K562 (cell line): Measurements from ENCODE around the gene PPP1R10. TPM values are rescaled to one million over a fixed set of nuclear protein-coding genes. Genes with fewer than 3 reads are reported as not detected.

Experiments
- ATAC-seq: fragments of 200-7000 bp; cut with Tn5 transposase; 3 replicates; pipeline ENCODE4 v1.9.1; 2020; ENCODE audit warnings: moderate library complexity
- BruUV-seq: library from RNA; stranded (reverse); fragments of 400-500 nt; replicated peaks from 2 replicates; lab custom pipeline; 2021; lab: Mats Ljungman, UMichigan
- CTCF ChIA-PET: fragments of 300-600 bp; formaldehyde crosslinking; extraction: SDS; loops from one replicate; lab custom pipeline; 2021; ENCODE audit warnings: low intra/inter-chr PET ratio; lab: Yijun Ruan, JAX
- POLR2A ChIA-PET: fragments of 300-600, 350-650 bp; sonication (Branson Sonifier 250); formaldehyde crosslinking; extraction: SDS; loops from one replicate; lab custom pipeline; 2021; ENCODE audit warnings: antibody characterized with exemption, inconsistent platforms; lab: Yijun Ruan, JAX
- DNase-seq, 4 experiments: peaks; one replicate each; pipeline versions ENCODE4 v3.0.0 to v3.0.0-alpha.2; 2011 to 2018; ENCODE audit warnings: low spot score in 3 of 4, mixed read lengths in 3 of 4; ENCODE audit errors: extremely low read depth in 1 of 4
- FAIRE-seq: peaks from 2 replicates; lab custom pipeline; 2011; peaks lifted over from hg19 to GRCh38; lab: Jason Lieb, UNC
- H2AFZ ChIP-seq: 2 replicates; pipeline ENCODE4 v1.6.0; 2011; ENCODE audit warnings: low read depth, low read length, control low read depth, inconsistent platforms
- H3K27ac ChIP-seq: fragments of 200-600 bp; 3 replicates; pipeline ENCODE4 v1.8.0; 2011; ENCODE audit warnings: low read depth, mild to moderate bottlenecking, control low read depth, inconsistent platforms, low read length, moderate library complexity, mixed read lengths; ENCODE audit errors: extremely low read depth
- H3K27me3 ChIP-seq, 2 experiments: fragments of 300-600 bp in 1 of 2; 2 replicates in 1 of 2; 3 replicates in 1 of 2; pipeline versions ENCODE4 v1.6.0 to v1.8.0; 2011; ENCODE audit warnings: inconsistent platforms in 2 of 2, low read length in 2 of 2, mild to moderate bottlenecking in 1 of 2, mixed read lengths in 1 of 2, moderate library complexity in 1 of 2; ENCODE audit not compliant: control insufficient read depth in 2 of 2, insufficient read depth in 2 of 2
- H3K36me3 ChIP-seq: fragments of 300-600 bp; 3 replicates; pipeline ENCODE4 v1.8.0; 2011; ENCODE audit warnings: mild to moderate bottlenecking, low read length, inconsistent platforms; ENCODE audit not compliant: control insufficient read depth, insufficient read depth
- H3K4me1 ChIP-seq, 2 experiments: fragments of 200-600 bp in 1 of 2; replicated peaks in 1 of 2; 2 replicates in 1 of 2; 3 replicates in 1 of 2; pipeline versions ENCODE4 v1.5.1 to v1.8.0; 2011; ENCODE audit warnings: inconsistent platforms in 2 of 2, low read length in 2 of 2, mild to moderate bottlenecking in 1 of 2, mixed read lengths in 1 of 2, moderate library complexity in 1 of 2; ENCODE audit not compliant: control insufficient read depth in 2 of 2, insufficient read depth in 2 of 2
- H3K4me2 ChIP-seq: 2 replicates; pipeline ENCODE4 v1.6.1; 2011; ENCODE audit warnings: low read length, control low read depth, inconsistent platforms, mixed read lengths; ENCODE audit not compliant: insufficient read depth
- H3K4me3 ChIP-seq: fragments of 200-600 bp; sonication (generic), shearing (Covaris generic); 2 replicates; pipeline ENCODE4 v1.5.1; 2016; ENCODE audit warnings: control low read depth, inconsistent platforms
- H3K79me2 ChIP-seq: fragments of 200-600 bp; 3 replicates; pipeline ENCODE4 v1.8.0; 2011; ENCODE audit warnings: low read length, inconsistent platforms; ENCODE audit not compliant: control insufficient read depth, insufficient read depth
- H3K9ac ChIP-seq, 2 experiments: 2 replicates each; pipeline versions ENCODE4 v1.6.0 to v1.6.1; 2011; ENCODE audit warnings: low read depth in 2 of 2, low read length in 2 of 2, control low read depth in 1 of 2, inconsistent platforms in 1 of 2, mild to moderate bottlenecking in 1 of 2, mixed read lengths in 1 of 2; ENCODE audit not compliant: insufficient read depth in 1 of 2
- H3K9me1 ChIP-seq: one replicate; pipeline ENCODE4 v1.6.0; 2011; ENCODE audit warnings: inconsistent platforms, mild to moderate bottlenecking, low read length, moderate library complexity; ENCODE audit not compliant: control insufficient read depth, insufficient read depth
- H3K9me3 ChIP-seq: replicated peaks from 2 replicates; pipeline ENCODE4 v1.5.1; 2011; ENCODE audit warnings: low read depth, low read length, inconsistent platforms; ENCODE audit not compliant: control insufficient read depth, insufficient read depth
- H4K20me1 ChIP-seq: replicated peaks from 2 replicates; pipeline ENCODE4 v1.6.1; 2011; ENCODE audit warnings: low read length, inconsistent platforms, mixed read lengths; ENCODE audit not compliant: control insufficient read depth, insufficient read depth
- CBFA2T3 ChIP-seq: fragments of 450-650 bp; IDR thresholded peaks from 2 replicates; pipeline ENCODE4 v1.6.1; 2017
- DEAF1 ChIP-seq: fragments of 450-650 bp; formaldehyde crosslinking; IDR thresholded peaks from 2 replicates; pipeline ENCODE4 v1.4.0; 2020; ENCODE audit warnings: mild to moderate bottlenecking, moderate library complexity
- ELF4 ChIP-seq: fragments of 450-650 bp; formaldehyde crosslinking; IDR thresholded peaks from 2 replicates; pipeline ENCODE4 v1.4.0; 2022; ENCODE audit warnings: missing genetic modification characterization
- FOXP1 ChIP-seq: sonication (generic); formaldehyde crosslinking; IDR thresholded peaks from 2 replicates; pipeline ENCODE4 v1.8.0; 2022; ENCODE audit warnings: mild to moderate bottlenecking, missing genetic modification reagents
- GATA2 ChIP-seq: sonication (generic); formaldehyde crosslinking; IDR thresholded peaks from 2 replicates; pipeline ENCODE4 v1.4.0; 2020; ENCODE audit warnings: mild to moderate bottlenecking, missing genetic modification reagents
- HDAC8 ChIP-seq: fragments of 450-650 bp; IDR thresholded peaks from 2 replicates; pipeline ENCODE4 v1.6.1; 2016; ENCODE audit warnings: mild to moderate bottlenecking, missing genetic modification characterization, moderate library complexity, missing compliant biosample characterization
- HMBOX1 ChIP-seq: sonication (generic); IDR thresholded peaks from 2 replicates; pipeline ENCODE4 v1.6.1; 2016
- NRF1 ChIP-seq, 2 experiments: fragments of 450-650 bp; IDR thresholded peaks in 1 of 2; conservative IDR thresholded peaks in 1 of 2; 2 replicates each; pipeline ENCODE4 v1.6.1; 2014; ENCODE audit warnings: mild to moderate bottlenecking in 2 of 2
- POLR2B ChIP-seq: fragments of 450-650 bp; IDR thresholded peaks from 2 replicates; pipeline ENCODE4 v1.6.1; 2018; ENCODE audit warnings: low read depth; ENCODE audit not compliant: partially characterized antibody
- PURB ChIP-seq: sonication (generic); formaldehyde crosslinking; IDR thresholded peaks from 2 replicates; pipeline ENCODE4 v1.9.0; 2021; ENCODE audit warnings: low read depth, mild to moderate bottlenecking, missing genetic modification reagents
- SMARCC2 ChIP-seq: fragments of 450-650 bp; IDR thresholded peaks from 2 replicates; pipeline ENCODE4 v1.6.1; 2017; ENCODE audit warnings: antibody characterized with exemption, moderate library complexity, mild to moderate bottlenecking, low read depth
- STAT6 ChIP-seq: sonication (generic); formaldehyde crosslinking; IDR thresholded peaks from 2 replicates; pipeline ENCODE4 v1.8.1; 2023; ENCODE audit warnings: mild to moderate bottlenecking, missing genetic modification reagents
- ZNF12 ChIP-seq: sonication (generic); formaldehyde crosslinking; IDR thresholded peaks from 2 replicates; pipeline ENCODE4 v1.4.0; 2020; ENCODE audit warnings: mild to moderate bottlenecking, missing genetic modification reagents
- WGBS: fragments of 100-300 bp; shearing (Covaris generic); methylation state at CpG from one replicate; pipeline ENCODE4 v1.1.6; 2016; ENCODE audit warnings: low coverage, mixed read lengths; ENCODE audit not compliant: insufficient coverage; ENCODE audit errors: missing lambda C conversion rate; 5-methylcytosine and 5-hydroxymethylcytosine counted together
- in situ Hi-C: fragments of 300-500 bp; cut with MboI; formaldehyde crosslinking; loops from 4 replicates; pipeline ENCODE4 v1.15.0; 2018; ENCODE audit warnings: inconsistent platforms, mixed read lengths
- intact Hi-C: fragments of 100-400 bp; cut with micrococcal nuclease; formaldehyde crosslinking; loops from 2 replicates; pipeline ENCODE4 v1.14.2; 2022
- polyA plus RNA-seq, 8 experiments: library from polyadenylated mRNA; depleted of rRNA in 4 of 8; stranded (reverse) in 5 of 8; unstranded in 3 of 8; fragments of >200 nt; fragmentation: Nextera tagmentation in 2 of 8; fragmentation: Illumina TruSeq in 1 of 8; extraction: Ambion mirVana in 2 of 8; extraction: Trizol in 1 of 8; gene quantifications; 2 replicates each; pipeline versions ENCODE4 v1.2.1 to v1.2.3, GENCODE V29; 2011 to 2014; ENCODE audit warnings: inconsistent platforms in 1 of 8, missing spikeins in 1 of 8
- total RNA-seq, 7 experiments: library from RNA; depleted of rRNA in 6 of 7; stranded (reverse); fragments of >200 nt in 6 of 7; fragmentation: Illumina TruSeq in 2 of 7; extraction: Trizol in 2 of 7; gene quantifications; 2 replicates each; pipeline versions ENCODE4 v1.2.1 to v1.2.3, GENCODE V29; 2011 to 2021; ENCODE audit warnings: low replicate concordance in 1 of 7

PPP1R10 gene
- total and polyA plus RNA-seq, 9 of the 15 experiments (the other 6 are each of a cell fraction or from before 2014, with no cell fraction given), result 14.1 to 65.5 (median 32.6) TPM

- Histone ChIP-seq H3K9me1 (no peaks in the 10 kb centered on the region), H3K27ac (peak overlapping the region; percentile 94), H3K4me2 (peak overlapping the region; percentile 97), H3K36me3 (peaks cover 63% of the 10 kb centered on the region), H3K9me3 (no peaks in the 10 kb centered on the region), H4K20me1 (0 out of 2 replicates have a peak, but pooled peaks cover 2% of the 10 kb centered on the region), H3K4me1 (peaks cover 17 to 23% of the 10 kb centered on the region in 2 experiments; a peak in 4 of 5 replicates), H3K9ac (peak overlapping the region; percentile 95 to 98), H3K79me2 (peaks cover 56% of the 10 kb centered on the region), H3K4me3 (peak overlapping the region; percentile 80), H3K27me3 (no peaks in the 10 kb centered on the region), H2AFZ (peak overlapping the region; percentile 99)
- no TSS peak for BruUV-seq
- ChIA-PET POLR2A (interaction anchor here (0.6 to 7.1 kb wide), 13 partner anchors 9 to 1615 kb away, joined by 3 to 85 read pairs (median 4); partner anchors contain the start of genes ABCF1 and DHX16), CTCF (no interaction called here)
- DNase-seq, result peak in 2 of 4 experiments; percentile 78 to 83
- peak; percentile 59 for FAIRE-seq
- under 1% methylated on average over 6 of the region's 6 CpGs for WGBS
- TF ChIP-seq NRF1 (conservative IDR thresholded peaks at IDR 0.05 in 1 of 2, IDR thresholded peaks at IDR 0.05 in 1 of 2), result peak; percentile 59 to 75
- peak; percentile 8; the same call in 1 of the 2 replicates for TF ChIP-seq DEAF1 (CRISPR knock-in tag)
- peak; percentile 79; the same call in 1 of the 2 replicates for TF ChIP-seq GATA2
- no peak for TF ChIP-seq POLR2B
- TF ChIP-seq STAT6 (CRISPR knock-in tag), result 0 out of 2 replicates have a peak, but pooled peaks have one; percentile 21
- TF ChIP-seq FOXP1 (CRISPR knock-in tag), result 0 out of 2 replicates have a peak, but pooled peaks have one; percentile 11
- no peak for TF ChIP-seq HDAC8 (tag)
- TF ChIP-seq SMARCC2, result no peak
- no peak for TF ChIP-seq CBFA2T3
- no peak for TF ChIP-seq ZNF12 (CRISPR knock-in tag)
- peak; percentile 88; the same call in 1 of the 2 replicates for TF ChIP-seq HMBOX1
- TF ChIP-seq PURB (CRISPR knock-in tag), result no peak
- no peak for TF ChIP-seq ELF4 (CRISPR knock-in tag)
- no peak; the same call in 2 of the 3 replicates for ATAC-seq
- in situ Hi-C loops, result no loop called here
- intact Hi-C loops, result loop anchor here (1.0 to 5.0 kb wide), 3 partner anchors 14 to 161 kb away; partner anchors contain the start of genes ABCF1 and DHX16
Measured at GRCh38 chr6:30557683-30557981, 59.4 kb downstream of the PPP1R10 start.
